NB4 (cell line): ENCODE data around the gene WFDC6.

Source experiments
- MYC ChIP-seq: IDR thresholded peaks from 2 replicates; pipeline ENCODE4 v1.6.1; 2011; ENCODE audit warnings: low read depth, low read length
- TF ChIP-seq, protein P1 (sequence below): IDR thresholded peaks from one replicate; pipeline ENCODE4 v1.5.1; 2012; ENCODE audit warnings: low read depth, low read length

GRCh38 chr20:45500022-45500421 is 39.3 kb downstream of the WFDC6 start:
- TF ChIP-seq, protein P1, sequence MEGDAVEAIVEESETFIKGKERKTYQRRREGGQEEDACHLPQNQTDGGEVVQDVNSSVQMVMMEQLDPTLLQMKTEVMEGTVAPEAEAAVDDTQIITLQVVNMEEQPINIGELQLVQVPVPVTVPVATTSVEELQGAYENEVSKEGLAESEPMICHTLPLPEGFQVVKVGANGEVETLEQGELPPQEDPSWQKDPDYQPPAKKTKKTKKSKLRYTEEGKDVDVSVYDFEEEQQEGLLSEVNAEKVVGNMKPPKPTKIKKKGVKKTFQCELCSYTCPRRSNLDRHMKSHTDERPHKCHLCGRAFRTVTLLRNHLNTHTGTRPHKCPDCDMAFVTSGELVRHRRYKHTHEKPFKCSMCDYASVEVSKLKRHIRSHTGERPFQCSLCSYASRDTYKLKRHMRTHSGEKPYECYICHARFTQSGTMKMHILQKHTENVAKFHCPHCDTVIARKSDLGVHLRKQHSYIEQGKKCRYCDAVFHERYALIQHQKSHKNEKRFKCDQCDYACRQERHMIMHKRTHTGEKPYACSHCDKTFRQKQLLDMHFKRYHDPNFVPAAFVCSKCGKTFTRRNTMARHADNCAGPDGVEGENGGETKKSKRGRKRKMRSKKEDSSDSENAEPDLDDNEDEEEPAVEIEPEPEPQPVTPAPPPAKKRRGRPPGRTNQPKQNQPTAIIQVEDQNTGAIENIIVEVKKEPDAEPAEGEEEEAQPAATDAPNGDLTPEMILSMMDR = no peak
- TF ChIP-seq MYC = no peak
